Myocyte (in vitro differentiated cells): ENCODE data around the gene CRACDL. TPM values are rescaled to one million over a fixed set of nuclear protein-coding genes. Genes with fewer than 3 reads are reported as not detected.
A peak's percentile ranks its signal among the peaks of the same experiment; 100 is the strongest.

ENCODE experiments used
- DNase-seq: peaks from one replicate; pipeline ENCODE4 v3.0.0-alpha.2; 2012; ENCODE audit warnings: low read depth
- total RNA-seq: library from RNA; depleted of rRNA; stranded (reverse); fragments of >200 nt; gene quantifications from 2 replicates; pipeline ENCODE4 v1.2.3, GENCODE V29; 2014

Gene CRACDL
- total RNA-seq, 1 donor from 2014 or later, result 0.11 TPM

GRCh38 chr2:98825020-98825350, 111.0 kb downstream of the CRACDL start:
- no peak for DNase-seq

GRCh38 chr2:98824256-98825019, 111.6 kb downstream of the CRACDL start:
- no peak for DNase-seq

GRCh38 chr2:98823196-98824170, 112.5 kb downstream of the CRACDL start:
- DNase-seq, result peak; percentile 15

GRCh38 chr2:98822301-98823164, 113.5 kb downstream of the CRACDL start:
- no peak for DNase-seq

GRCh38 chr2:98821629-98822135, 114.3 kb downstream of the CRACDL start:
- DNase-seq, result no peak

GRCh38 chr2:98819231-98819766, 116.7 kb downstream of the CRACDL start:
- DNase-seq, result no peak

GRCh38 chr2:98818164-98818563, 117.9 kb downstream of the CRACDL start:
- no peak for DNase-seq

- no peak for DNase-seq
Observed at GRCh38 chr2:98816281-98816680, 119.7 kb downstream of the CRACDL start.

GRCh38 chr2:98815795-98816194, 120.2 kb downstream of the CRACDL start:
- DNase-seq, result no peak

GRCh38 chr2:98811766-98812165, 124.3 kb downstream of the CRACDL start:
- no peak for DNase-seq

- no peak for DNase-seq
Observed at GRCh38 chr2:98810588-98810928, 125.5 kb downstream of the CRACDL start.

- no peak for DNase-seq
Observed at GRCh38 chr2:98809878-98810587, 126.0 kb downstream of the CRACDL start.

GRCh38 chr2:98809116-98809515, 126.9 kb downstream of the CRACDL start:
- no peak for DNase-seq

GRCh38 chr2:98808546-98808945, 127.5 kb downstream of the CRACDL start:
- DNase-seq, result no peak

- no peak for DNase-seq
Observed at GRCh38 chr2:98807929-98808328, 128.1 kb downstream of the CRACDL start.

GRCh38 chr2:98807221-98807620, 128.8 kb downstream of the CRACDL start:
- no peak for DNase-seq

GRCh38 chr2:98806236-98806697, 129.8 kb downstream of the CRACDL start:
- DNase-seq, result peak; percentile 94

GRCh38 chr2:98805412-98806171, 130.4 kb downstream of the CRACDL start:
- DNase-seq, result peak; percentile 56

GRCh38 chr2:98804736-98805135, 131.3 kb downstream of the CRACDL start:
- DNase-seq, result no peak
